HEK293T (cell line): Measurements from ENCODE around the gene PLEKHA7.

Source experiments
- CTCF ChIA-PET: fragments of 350-600 bp; formaldehyde crosslinking; extraction: SDS; loops from one replicate; lab custom pipeline; 2021; ENCODE audit warnings: antibody characterized with exemption, inconsistent platforms; lab: Yijun Ruan, JAX
- POLR2A ChIA-PET: fragments of 350-600 bp; formaldehyde crosslinking; extraction: SDS; loops from one replicate; lab custom pipeline; 2020; ENCODE audit warnings: antibody characterized with exemption, inconsistent platforms; lab: Yijun Ruan, JAX
- DNase-seq: peaks from one replicate; pipeline ENCODE4 v3.0.0; 2012; ENCODE audit warnings: mixed read lengths; ENCODE audit errors: extremely low spot score
- ARNT ChIP-seq: fragments of 450-650 bp; IDR thresholded peaks from 2 replicates; pipeline ENCODE4 v1.6.1; 2017; ENCODE audit warnings: mild to moderate bottlenecking
- BHLHE40 ChIP-seq: fragments of 450-650 bp; IDR thresholded peaks from 2 replicates; pipeline ENCODE4 v1.6.1; 2016; ENCODE audit warnings: mild to moderate bottlenecking, moderate library complexity, borderline replicate concordance
- CTBP1 ChIP-seq: fragments of 450-650 bp; IDR thresholded peaks from 2 replicates; pipeline ENCODE4 v1.6.1; 2016; ENCODE audit warnings: borderline replicate concordance
- ELF4 ChIP-seq: fragments of 450-650 bp; IDR thresholded peaks from 2 replicates; pipeline ENCODE4 v1.6.1; 2017; ENCODE audit warnings: antibody characterized with exemption
- FOXA1 ChIP-seq: fragments of 450-650 bp; IDR thresholded peaks from 2 replicates; pipeline ENCODE4 v1.6.1; 2016; ENCODE audit warnings: mild to moderate bottlenecking
- FOXK2 ChIP-seq: fragments of 450-650 bp; IDR thresholded peaks from 2 replicates; pipeline ENCODE4 v1.6.1; 2016; ENCODE audit warnings: mild to moderate bottlenecking
- FOXM1 ChIP-seq: fragments of 450-650 bp; IDR thresholded peaks from 2 replicates; pipeline ENCODE4 v1.6.1; 2017; ENCODE audit warnings: mild to moderate bottlenecking, borderline replicate concordance
- HDGF ChIP-seq: fragments of 450-650 bp; IDR thresholded peaks from 2 replicates; pipeline ENCODE4 v1.6.1; 2017; ENCODE audit warnings: antibody characterized with exemption, borderline replicate concordance
- L3MBTL2 ChIP-seq: fragments of 450-650 bp; conservative IDR thresholded peaks from 2 replicates; pipeline ENCODE4 v1.6.1; 2016; ENCODE audit warnings: mild to moderate bottlenecking
- LEF1 ChIP-seq: fragments of 450-650 bp; IDR thresholded peaks from 2 replicates; pipeline ENCODE4 v1.6.1; 2017; ENCODE audit warnings: mild to moderate bottlenecking, borderline replicate concordance
- NFRKB ChIP-seq: fragments of 450-650 bp; IDR thresholded peaks from 2 replicates; pipeline ENCODE4 v1.6.1; 2016; ENCODE audit warnings: mild to moderate bottlenecking, moderate library complexity
- SP1 ChIP-seq: fragments of 450-650 bp; IDR thresholded peaks from 2 replicates; pipeline ENCODE4 v1.6.1; 2017
- SUZ12 ChIP-seq: fragments of 450-650 bp; IDR thresholded peaks from 2 replicates; pipeline ENCODE4 v1.6.1; 2016; ENCODE audit warnings: mild to moderate bottlenecking
- TARDBP ChIP-seq: fragments of 450-650 bp; IDR thresholded peaks from 2 replicates; pipeline ENCODE4 v1.6.1; 2016
- ZNF384 ChIP-seq: fragments of 450-650 bp; IDR thresholded peaks from 2 replicates; pipeline ENCODE4 v1.6.1; 2016
- TF ChIP-seq, protein P1 (sequence below): fragments of 450-650 bp; IDR thresholded peaks from 2 replicates; pipeline ENCODE4 v1.6.1; 2016

Gene PLEKHA7

DNA sequence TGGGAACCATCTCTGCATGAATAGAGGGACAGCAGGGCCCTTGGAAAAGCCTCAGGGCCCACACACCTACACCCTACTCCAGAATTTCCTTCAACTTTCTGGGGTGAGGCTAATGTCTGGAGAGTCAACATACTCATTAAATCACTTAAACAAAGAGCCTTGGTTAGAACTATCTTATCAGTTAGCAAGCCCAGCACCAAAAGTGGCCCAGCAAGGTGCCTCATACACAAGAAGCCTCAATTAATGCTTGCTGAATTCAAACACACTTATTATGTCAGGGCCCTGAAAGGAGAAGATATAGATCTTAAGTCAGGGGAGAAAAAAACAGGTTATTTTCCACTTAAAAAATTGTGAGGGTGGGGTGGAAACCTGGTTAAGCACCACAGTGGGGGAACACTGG, 214.3 kb downstream of the PLEKHA7 start:
- POLR2A ChIA-PET, result interaction anchor here (1.0 kb wide), 1 partner anchor 278 kb away, joined by 3 read pairs; the partner anchor contains the start of gene RPS13
- CTCF ChIA-PET, result no interaction called here
- no peak for DNase-seq
- TF ChIP-seq SP1 (no peak), TARDBP (no peak), FOXK2 (no peak), CTBP1 (no peak), FOXM1 (no peak), ZNF384 (no peak), BHLHE40 (no peak), ELF4 (no peak), LEF1 (no peak), ARNT (no peak), HDGF (no peak), FOXA1 (no peak), SUZ12 (no peak), L3MBTL2 (no peak), NFRKB (no peak)
- TF ChIP-seq, protein P1, sequence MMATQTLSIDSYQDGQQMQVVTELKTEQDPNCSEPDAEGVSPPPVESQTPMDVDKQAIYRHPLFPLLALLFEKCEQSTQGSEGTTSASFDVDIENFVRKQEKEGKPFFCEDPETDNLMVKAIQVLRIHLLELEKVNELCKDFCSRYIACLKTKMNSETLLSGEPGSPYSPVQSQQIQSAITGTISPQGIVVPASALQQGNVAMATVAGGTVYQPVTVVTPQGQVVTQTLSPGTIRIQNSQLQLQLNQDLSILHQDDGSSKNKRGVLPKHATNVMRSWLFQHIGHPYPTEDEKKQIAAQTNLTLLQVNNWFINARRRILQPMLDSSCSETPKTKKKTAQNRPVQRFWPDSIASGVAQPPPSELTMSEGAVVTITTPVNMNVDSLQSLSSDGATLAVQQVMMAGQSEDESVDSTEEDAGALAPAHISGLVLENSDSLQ, result no peak

DNA sequence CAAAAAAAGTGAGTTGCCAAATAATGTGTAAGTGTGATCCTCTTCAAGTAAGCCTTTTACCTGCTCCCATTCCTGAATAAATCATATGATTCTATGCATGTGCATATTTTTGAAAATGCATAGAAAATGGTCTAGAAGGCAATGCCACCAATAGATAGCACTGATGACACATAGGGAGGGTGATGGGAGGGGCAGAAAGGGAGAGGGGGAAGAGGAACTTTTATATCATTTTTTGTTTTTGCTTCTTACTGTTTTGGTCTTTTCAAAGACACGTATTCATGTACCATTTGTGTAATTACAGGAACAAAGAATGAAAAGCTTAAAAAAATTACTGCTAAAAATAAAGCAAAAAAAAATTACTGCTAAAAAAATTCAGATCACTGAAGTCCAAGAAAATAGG, 215.0 kb downstream of the PLEKHA7 start:
- TF ChIP-seq HDGF (no peak), ARNT (no peak), NFRKB (no peak), BHLHE40 (no peak), CTBP1 (no peak), L3MBTL2 (no peak), TARDBP (no peak), SUZ12 (no peak), FOXA1 (no peak)
- TF ChIP-seq, protein P1, result no peak
- POLR2A ChIA-PET, result no interaction called here
- CTCF ChIA-PET, result no interaction called here
- no peak for DNase-seq

DNA sequence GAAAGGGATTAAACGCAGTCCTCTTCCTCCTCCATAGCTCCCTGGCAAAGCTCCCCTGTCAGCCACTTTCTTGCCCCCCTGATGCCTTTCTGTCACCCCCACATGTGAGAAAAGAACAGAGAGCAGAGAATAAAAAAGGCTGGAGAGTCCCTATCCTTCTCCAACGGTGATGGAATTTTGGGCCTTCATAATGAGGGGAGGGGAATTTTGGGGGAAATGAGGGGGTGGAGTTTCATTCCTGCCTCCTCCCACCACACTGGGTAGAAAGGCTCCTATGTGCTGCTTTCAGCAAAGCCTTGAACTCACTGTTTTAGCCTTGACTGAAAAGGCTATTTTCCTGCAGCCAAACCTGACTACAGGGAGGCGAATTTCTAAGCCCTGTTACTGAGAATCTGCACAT, 216.4 kb downstream of the PLEKHA7 start:
- no peak for TF ChIP-seq ELF4
- TF ChIP-seq, protein P1, result no peak
- TF ChIP-seq L3MBTL2, result no peak
- TF ChIP-seq FOXK2, result no peak
- no peak for TF ChIP-seq HDGF
- no peak for TF ChIP-seq ARNT
- TF ChIP-seq TARDBP, result no peak
- TF ChIP-seq CTBP1, result no peak
- no peak for TF ChIP-seq SP1
- no peak for TF ChIP-seq LEF1
- TF ChIP-seq FOXA1, result no peak
- TF ChIP-seq FOXM1, result no peak
- no peak for TF ChIP-seq NFRKB
- TF ChIP-seq ZNF384, result no peak
- TF ChIP-seq BHLHE40, result no peak
- TF ChIP-seq SUZ12, result no peak
- POLR2A ChIA-PET, result interaction anchor here (1.0 kb wide), 1 partner anchor 13 kb away, joined by 3 read pairs; no protein-coding TSS in a partner anchor
- DNase-seq, result no peak
- CTCF ChIA-PET, result no interaction called here

DNA sequence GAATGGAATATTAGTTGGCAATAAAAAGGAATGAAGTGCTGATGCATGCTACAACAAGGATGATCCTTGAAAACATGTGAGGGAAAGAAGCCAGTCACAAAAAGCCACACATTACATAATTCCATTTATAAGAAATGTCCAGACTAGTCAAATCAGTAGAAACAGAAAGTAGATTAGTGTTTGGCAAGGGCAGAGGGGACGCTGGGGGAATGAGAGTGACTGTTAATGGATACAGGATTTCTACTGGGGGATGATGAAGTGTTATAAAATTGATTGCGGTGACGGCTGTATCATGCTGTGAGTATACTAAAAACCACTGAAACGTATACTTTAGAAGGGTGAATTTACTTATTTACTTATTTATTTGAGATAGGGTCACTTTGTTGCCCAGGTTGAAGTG, 217.9 kb downstream of the PLEKHA7 start:
- TF ChIP-seq NFRKB (no peak), SP1 (no peak)
- POLR2A ChIA-PET, result no interaction called here
- CTCF ChIA-PET, result no interaction called here
- DNase-seq, result no peak

DNA sequence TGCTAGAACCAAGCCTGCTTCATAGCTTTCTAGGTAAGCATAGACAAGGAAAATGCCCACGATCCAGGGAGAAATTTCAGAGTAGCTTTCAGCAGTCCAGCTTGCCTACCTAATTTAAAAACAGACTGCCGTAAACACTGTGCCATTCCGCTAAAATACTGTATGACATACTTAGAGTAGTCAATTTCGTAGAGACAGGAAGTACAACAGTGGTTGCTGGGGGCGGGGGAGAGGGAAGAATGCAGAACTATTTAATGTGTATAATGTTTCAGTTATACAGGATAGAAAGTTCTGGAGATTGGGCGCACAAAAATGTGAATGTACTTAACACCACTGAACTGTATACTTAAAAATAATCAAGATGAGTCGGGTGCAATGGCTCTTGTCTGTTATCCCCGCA, 219.1 kb downstream of the PLEKHA7 start:
- no peak for DNase-seq
- TF ChIP-seq CTBP1, result no peak
- no peak for TF ChIP-seq ELF4
- no peak for TF ChIP-seq SP1
- TF ChIP-seq TARDBP, result no peak
- no peak for TF ChIP-seq ZNF384
- no peak for TF ChIP-seq NFRKB
- TF ChIP-seq L3MBTL2, result no peak
- TF ChIP-seq, protein P1, result no peak
- TF ChIP-seq ARNT, result no peak
- no peak for TF ChIP-seq FOXM1
- CTCF ChIA-PET, result no interaction called here
- POLR2A ChIA-PET, result no interaction called here
